Gastrocnemius medialis (tissue), 4 donors: ENCODE measurements around the gene GRID1.

Experiments
- CTCF ChIP-seq, 5 experiments: fragments of 450-650 bp in 3 of 5; fragments of 200-600 bp in 2 of 5; sonication (generic) in 2 of 5; IDR thresholded peaks in 4 of 5; conservative IDR thresholded peaks in 1 of 5; 1 replicate in 4 of 5; 2 replicates in 1 of 5; pipeline ENCODE4 v1.5.1; 2016 to 2019; ENCODE audit warnings: antibody characterized with exemption in 5 of 5, mild to moderate bottlenecking in 3 of 5, moderate library complexity in 3 of 5
- POLR2A ChIP-seq, 2 donors: fragments of 450-650 bp; IDR thresholded peaks; one replicate each; pipeline ENCODE4 v1.6.1; 2017; ENCODE audit warnings: antibody characterized with exemption in 2 of 2, mild to moderate bottlenecking in 2 of 2, moderate library complexity in 2 of 2

GRCh38 chr10:86317949-86318725, 48.5 kb downstream of the GRID1 start:
- TF ChIP-seq CTCF (IDR thresholded peaks at IDR 0.05 in 4 of 5, conservative IDR thresholded peaks at IDR 0.05 in 1 of 5) = no peak
- no peak for TF ChIP-seq POLR2A (IDR thresholded peaks at IDR 0.05)
